Heart left ventricle (tissue), 16 donors: ENCODE results near the gene GALNT8. TPM values are rescaled to one million over a fixed set of nuclear protein-coding genes. Genes with fewer than 3 reads are reported as not detected.

Source experiments
- ATAC-seq, 4 donors: fragments of 200-7000 bp; cut with Tn5 transposase; one replicate each; pipeline ENCODE4 v1.9.1; 2020 to 2022; ENCODE audit warnings: moderate library complexity in 4 of 4, mild to moderate bottlenecking in 3 of 4, moderate number of reproducible peaks in 1 of 4
- DNase-seq, 5 donors: peaks; one replicate each; pipeline ENCODE4 v3.0.0-alpha.2; 2020
- H3K27ac ChIP-seq, 12 donors: fragments of 200-600 bp; sonication (generic) in 4 of 12; one replicate each; pipeline versions ENCODE4 v1.5.0 to v1.8.0; 2016 to 2022; ENCODE audit warnings: mild to moderate bottlenecking in 2 of 12
- H3K27me3 ChIP-seq, 9 donors: fragments of 200-600 bp; sonication (generic) in 2 of 9; one replicate each; pipeline versions ENCODE4 v1.5.1 to v1.8.0; 2016 to 2022; ENCODE audit warnings: mild to moderate bottlenecking in 3 of 9
- H3K36me3 ChIP-seq, 9 donors: fragments of 200-600 bp; sonication (generic) in 2 of 9; one replicate each; pipeline versions ENCODE4 v1.5.0 to v1.8.0; 2018 to 2022; ENCODE audit warnings: mild to moderate bottlenecking in 2 of 9
- H3K4me1 ChIP-seq, 12 donors: fragments of 200-600 bp; sonication (generic) in 4 of 12; one replicate each; pipeline versions ENCODE4 v1.5.0 to v1.8.0; 2016 to 2022; ENCODE audit warnings: mild to moderate bottlenecking in 3 of 12
- H3K4me3 ChIP-seq, 12 donors: fragments of 200-600 bp; sonication (generic) in 4 of 12; one replicate each; pipeline versions ENCODE4 v1.5.0 to v1.8.0; 2017 to 2022; ENCODE audit warnings: mild to moderate bottlenecking in 9 of 12, moderate library complexity in 4 of 12
- H3K9me3 ChIP-seq, 12 donors: fragments of 200-600 bp; sonication (generic) in 4 of 12; one replicate each; pipeline versions ENCODE4 v1.5.0 to v1.8.0; 2016 to 2022; ENCODE audit warnings: mild to moderate bottlenecking in 1 of 12
- CTCF ChIP-seq, 12 donors: fragments of 200-600 bp; sonication (generic) in 4 of 12; IDR thresholded peaks; one replicate each; pipeline versions ENCODE4 v1.5.0 to v1.8.0; 2018 to 2022; ENCODE audit warnings: antibody characterized with exemption in 12 of 12, mild to moderate bottlenecking in 5 of 12
- POLR2A ChIP-seq, 2 donors: fragments of 450-650 bp; IDR thresholded peaks; one replicate each; pipeline ENCODE4 v1.6.1; 2017; ENCODE audit warnings: antibody characterized with exemption in 2 of 2, mild to moderate bottlenecking in 2 of 2, moderate library complexity in 2 of 2
- WGBS, 4 donors: extraction: QIAGEN DNeasy Blood & Tissue Kit in 2 of 4; methylation state at CpG; one replicate each; pipeline versions ENCODE4 v1.1.5 to v1.1.7; 2013 to 2018; 5-methylcytosine and 5-hydroxymethylcytosine counted together
- intact Hi-C, 10 donors: fragments of 100-400 bp; cut with DNase I; formaldehyde crosslinking; loops; one replicate each; pipeline versions ENCODE4 v1.11.1 to v1.14.2; 2022
- polyA plus RNA-seq, 2 donors: library from polyadenylated mRNA; stranded (reverse); fragments of 200-250 nt; gene quantifications; one replicate each; pipeline ENCODE4 v1.2.3, GENCODE V29; 2013
- total RNA-seq, 9 donors: library from RNA; depleted of rRNA in 2 of 9; stranded (reverse); fragments of >200 nt in 2 of 9; fragmentation: NEBNext Ultra II Directional in 3 of 9; extraction: Animal tissue kit (Norgen Biotek cat#: 25700) in 3 of 9; gene quantifications; one replicate each; pipeline versions ENCODE4 v1.1.0 to v1.2.4, GENCODE V29; 2016 to 2023
- donor health status: ischemic (EF 13 %, LVEDD 7.1; RV severe dilation, severe dysfunction).
- donor health status: healthy with polysubstance abuse.
- donor health status: DM: no; HTN: yes; CAD: no.
- donor health status: DM: no; HTN: no; CAD: no.
- donor health status: ischemic (EF 25% LVEDD 6.9; RV normal size, moderate dysfunction).
- donor health status: ischemic (EF 25% LVEDD 5.7; RV mildly dilated, moderate dysfunction).
- donor health status: healthy.
- donor health status: DM: yes; HTN: yes; CAD: no.
- donor health status: ischemic (EF 35%, LVEDD 5.7; RV mildly dilated, moderate dysfunction).
- donor health status: nonischemic (EF 11% LVEDD 7.7; RV severe dilation, severe dysfunction).
- donor health status: DM: yes; HTN: yes; CAD: no.
- donor health status: PGD.
- donor health status: ischemic (EF 29% LVEDD 5.4; RV normal size, mild dysfunction).
- donor health status: nonischemic (EF 23%, LVEDD 6.1; RV moderate dilation, normal function).

GALNT8 gene
- total and polyA plus RNA-seq, 11 donors: 0.35 to 2.6 (median 0.94) TPM

- ATAC-seq (no peak), DNase-seq (no peak)
- Histone ChIP-seq H3K27me3 (no peaks in the 10 kb centered on the region), H3K36me3 (no peaks in the 10 kb centered on the region), H3K27ac (no peak overlapping the region), H3K4me1 (peaks cover 0 to 22% (median 9%) of the 10 kb centered on the region in 12 donors), H3K9me3 (no peaks in the 10 kb centered on the region), H3K4me3 (no peak overlapping the region)
- TF ChIP-seq POLR2A (IDR thresholded peaks at IDR 0.05) (no peak), CTCF (IDR thresholded peaks at IDR 0.05) (no peak)
- WGBS, 4 donors: 90 to 95% (median 91%) methylated on average over 7 of the region's 7 CpGs
- intact Hi-C loops: no loop called here
These were observed 42.6 kb downstream of the GALNT8 start for GRCh38 chr12:4762773-4763172.

- WGBS, 4 donors: 58 to 75% (median 60%) methylated on average over 13 to 18 of the region's 18 CpGs
- H3K27ac ChIP-seq: no peak overlapping the region
- H3K9me3 ChIP-seq: no peaks in the 10 kb centered on the region
- H3K27me3 ChIP-seq: no peaks in the 10 kb centered on the region
- ATAC-seq (no peak), DNase-seq (no peak)
- H3K36me3 ChIP-seq: no peaks in the 10 kb centered on the region
- TF ChIP-seq POLR2A (IDR thresholded peaks at IDR 0.05) (no peak), CTCF (IDR thresholded peaks at IDR 0.05) (no peak)
- peaks cover 0 to 27% (median 12%) of the 10 kb centered on the region in 12 donors for H3K4me1 ChIP-seq
- no peak overlapping the region for H3K4me3 ChIP-seq
- intact Hi-C loops: no loop called here
These were observed 43.3 kb downstream of the GALNT8 start for GRCh38 chr12:4763549-4763948.

GRCh38 chr12:4766445-4766844 lies 46.2 kb downstream of the GALNT8 start:
- H3K9me3 ChIP-seq: no peaks in the 10 kb centered on the region
- intact Hi-C loops: no loop called here
- TF ChIP-seq POLR2A (IDR thresholded peaks at IDR 0.05) (no peak), CTCF (IDR thresholded peaks at IDR 0.05) (no peak)
- 70 to 75% (median 72%) methylated on average over 6 of the region's 6 CpGs for WGBS, 4 donors
- no peak for ATAC-seq
- no peak overlapping the region for H3K4me3 ChIP-seq
- H3K27ac ChIP-seq: no peak overlapping the region
- H3K27me3 ChIP-seq: no peaks in the 10 kb centered on the region
- DNase-seq: no peak
- peaks cover 0 to 36% (median 15%) of the 10 kb centered on the region in 12 donors for H3K4me1 ChIP-seq
- no peaks in the 10 kb centered on the region for H3K36me3 ChIP-seq

- no peak for DNase-seq
- Histone ChIP-seq H3K36me3 (no peaks in the 10 kb centered on the region), H3K9me3 (no peaks in the 10 kb centered on the region), H3K27ac (peak overlapping the region in 3 of 12 donors; percentile 21 to 33 (median 22)), H3K4me3 (no peak overlapping the region), H3K4me1 (peaks cover 0 to 40% (median 15%) of the 10 kb centered on the region in 12 donors), H3K27me3 (no peaks in the 10 kb centered on the region)
- TF ChIP-seq CTCF (IDR thresholded peaks at IDR 0.05) (no peak), POLR2A (IDR thresholded peaks at IDR 0.05) (no peak)
- ATAC-seq: peak in 3 of 4 donors; percentile 29 to 44 (median 39)
- intact Hi-C loops: no loop called here
- WGBS, 4 donors: 79 to 90% (median 83%) methylated on average over 2 of the region's 2 CpGs
These were observed 47.0 kb downstream of the GALNT8 start for GRCh38 chr12:4767186-4767585.
